Aorta (tissue), 5 donors: Measurements from ENCODE around the gene IQSEC3. TPM values are rescaled to one million over a fixed set of nuclear protein-coding genes. Genes with fewer than 3 reads are reported as not detected.
"Not testable (repeated sequence)": the region's sequence is repeated elsewhere in the genome, so short reads cannot be mapped to it uniquely, and the experiment has no call there.

Experiments
- ATAC-seq: fragments of 200-7000 bp; cut with Tn5 transposase; one replicate; pipeline ENCODE4 v1.9.1; 2022; ENCODE audit warnings: moderate library complexity; ENCODE audit not compliant: low FRiP score
- DNase-seq, 2 donors: peaks; one replicate each; pipeline ENCODE4 v3.0.0-alpha.2; 2020
- H3K27ac ChIP-seq, 2 donors: one replicate each; pipeline ENCODE4 v1.5.1; 2013; ENCODE audit warnings: low read length in 2 of 2, mild to moderate bottlenecking in 2 of 2, moderate library complexity in 2 of 2, control low read depth in 1 of 2, inconsistent platforms in 1 of 2, low read depth in 1 of 2
- H3K27me3 ChIP-seq, 2 donors: one replicate each; pipeline ENCODE4 v1.6.1; 2013; ENCODE audit warnings: control low read depth in 1 of 2, low read length in 1 of 2, mild to moderate bottlenecking in 1 of 2, moderate library complexity in 1 of 2; ENCODE audit not compliant: insufficient read depth in 2 of 2, control insufficient read depth in 1 of 2
- H3K36me3 ChIP-seq, 2 donors: one replicate each; pipeline ENCODE4 v1.6.1; 2013; ENCODE audit warnings: control low read depth in 1 of 2, low read length in 1 of 2, mild to moderate bottlenecking in 1 of 2; ENCODE audit not compliant: insufficient read depth in 2 of 2, control insufficient read depth in 1 of 2
- H3K4me1 ChIP-seq, 2 donors: one replicate each; pipeline ENCODE4 v1.6.1; 2013; ENCODE audit warnings: low read length in 2 of 2, control low read depth in 1 of 2, mild to moderate bottlenecking in 1 of 2, moderate library complexity in 1 of 2; ENCODE audit not compliant: insufficient read depth in 2 of 2, control insufficient read depth in 1 of 2
- H3K4me3 ChIP-seq, 2 donors: one replicate each; pipeline ENCODE4 v1.5.1; 2013; ENCODE audit warnings: low read length in 2 of 2, control low read depth in 1 of 2, mild to moderate bottlenecking in 1 of 2
- H3K9me3 ChIP-seq: one replicate; pipeline ENCODE4 v1.6.1; 2013; ENCODE audit warnings: mild to moderate bottlenecking, low read length; ENCODE audit not compliant: control insufficient read depth
- WGBS, 2 donors: extraction: QIAGEN DNeasy Blood & Tissue Kit; methylation state at CpG; one replicate each; pipeline ENCODE4 v1.1.7; 2013; 5-methylcytosine and 5-hydroxymethylcytosine counted together
- intact Hi-C, 2 donors: fragments of 100-400 bp; cut with DNase I; formaldehyde crosslinking; loops; one replicate each; pipeline versions ENCODE4 v1.14.2 to v1.15.0; 2022
- polyA plus RNA-seq, 2 donors: library from polyadenylated mRNA; stranded (reverse); fragments of 200-250 nt; gene quantifications; one replicate each; pipeline ENCODE4 v1.2.3, GENCODE V29; 2013
- total RNA-seq, 2 donors: library from RNA; stranded (reverse); fragmentation: NEBNext Ultra II Directional; extraction: Animal tissue kit (Norgen Biotek cat#: 25700); gene quantifications; one replicate each; pipeline ENCODE4 v1.2.1, GENCODE V29; 2021
- donor health status: healthy with polysubstance abuse.
- donor health status: Bipolar disorder and iron deficiency.
- donor health status: DM: no; HTN: no; CAD: no.
- donor health status: DM: no; HTN: no; CAD: no.
- donor health status: DM: yes; HTN: yes; CAD: no.

Gene IQSEC3
- total and polyA plus RNA-seq, 4 donors: 0.15 to 6.4 (median 3.0) TPM; not detected in 1

GRCh38 chr12:212715-213526, 146.4 kb downstream of the IQSEC3 start:
- DNase-seq (peak in 1 of 2 donors; percentile 69), ATAC-seq (peak; percentile 30)
- no peaks in the 10 kb centered on the region for H3K27me3 ChIP-seq
- no peak overlapping the region for H3K4me3 ChIP-seq
- H3K4me1 ChIP-seq: no peaks in the 10 kb centered on the region
- 41% methylated on average over 22 of the region's 22 CpGs for WGBS, 2 donors
- no peaks in the 10 kb centered on the region for H3K9me3 ChIP-seq
- intact Hi-C loops: no loop called here
- H3K27ac ChIP-seq: no peak overlapping the region
- H3K36me3 ChIP-seq: no peaks in the 10 kb centered on the region

- 45 to 46% methylated on average over 12 of the region's 12 CpGs for WGBS, 2 donors
- no peaks in the 10 kb centered on the region for H3K9me3 ChIP-seq
- H3K36me3 ChIP-seq: no peaks in the 10 kb centered on the region
- H3K27ac ChIP-seq: no peak overlapping the region
- no peaks in the 10 kb centered on the region for H3K27me3 ChIP-seq
- H3K4me3 ChIP-seq: no peak overlapping the region
- H3K4me1 ChIP-seq: no peaks in the 10 kb centered on the region
- peak in 1 of 2 donors; percentile 66 for DNase-seq
- intact Hi-C loops: no loop called here
- ATAC-seq: no peak
Measured at GRCh38 chr12:213527-213932, 147.0 kb downstream of the IQSEC3 start.

GRCh38 chr12:214003-214741, 147.6 kb downstream of the IQSEC3 start, which contains the start of gene SLC6A12:
Gene SLC6A12 (minus strand): TSS chr12:214157. CDS start chr12:209986, 4,171 bp downstream.
- WGBS, 2 donors: 34 to 38% methylated on average over 14 of the region's 14 CpGs
- Histone ChIP-seq H3K36me3 (no peaks in the 10 kb centered on the region), H3K9me3 (no peaks in the 10 kb centered on the region), H3K4me1 (no peaks in the 10 kb centered on the region), H3K27ac (no peak within 1 kb of the TSS), H3K4me3 (no peak within 1 kb of the TSS), H3K27me3 (no peaks in the 10 kb centered on the region)
- ATAC-seq (peak; percentile 6), DNase-seq (peak in 1 of 2 donors; percentile 45)
- intact Hi-C loops: no loop called here

GRCh38 chr12:215116-215515, 148.5 kb downstream of the IQSEC3 start:
- intact Hi-C loops: no loop called here
- Histone ChIP-seq H3K27ac (no peak overlapping the region), H3K4me1 (no peaks in the 10 kb centered on the region), H3K9me3 (no peaks in the 10 kb centered on the region), H3K4me3 (no peak overlapping the region), H3K36me3 (no peaks in the 10 kb centered on the region), H3K27me3 (no peaks in the 10 kb centered on the region)
- DNase-seq (no peak), ATAC-seq (no peak)
- 89 to 92% methylated on average over 6 of the region's 6 CpGs for WGBS, 2 donors

- WGBS, 2 donors: 65 to 69% methylated on average over 6 of the region's 6 CpGs
- H3K9me3 ChIP-seq, DNase-seq, ATAC-seq, H3K36me3 ChIP-seq, H3K27me3 ChIP-seq, H3K27ac ChIP-seq, intact Hi-C loops, H3K4me3 ChIP-seq, H3K4me1 ChIP-seq: not testable (repeated sequence)
Measured at GRCh38 chr12:217029-217428, 150.5 kb downstream of the IQSEC3 start.

GRCh38 chr12:218221-218620, 151.7 kb downstream of the IQSEC3 start:
- Histone ChIP-seq H3K4me1 (no peaks in the 10 kb centered on the region), H3K36me3 (no peaks in the 10 kb centered on the region), H3K9me3 (no peaks in the 10 kb centered on the region), H3K4me3 (no peak overlapping the region), H3K27me3 (no peaks in the 10 kb centered on the region), H3K27ac (no peak overlapping the region)
- 67 to 73% methylated on average over 5 of the region's 5 CpGs for WGBS, 2 donors
- DNase-seq (peak in 1 of 2 donors; percentile 32), ATAC-seq (no peak)
- intact Hi-C loops: no loop called here

GRCh38 chr12:218728-219590, 152.4 kb downstream of the IQSEC3 start:
- ATAC-seq: no peak
- Histone ChIP-seq H3K4me1 (no peaks in the 10 kb centered on the region), H3K4me3 (no peak overlapping the region), H3K27ac (no peak overlapping the region), H3K36me3 (no peaks in the 10 kb centered on the region), H3K9me3 (no peaks in the 10 kb centered on the region), H3K27me3 (no peaks in the 10 kb centered on the region)
- intact Hi-C loops: no loop called here
- DNase-seq: peak in 1 of 2 donors; percentile 62
- 64 to 65% methylated on average over 30 of the region's 30 CpGs for WGBS, 2 donors

GRCh38 chr12:219891-220352, 153.4 kb downstream of the IQSEC3 start:
- ATAC-seq (peak; percentile 50), DNase-seq (peak; percentile 83 to 84)
- Histone ChIP-seq H3K27me3 (no peaks in the 10 kb centered on the region), H3K9me3 (no peaks in the 10 kb centered on the region), H3K27ac (no peak overlapping the region), H3K4me3 (no peak overlapping the region), H3K36me3 (no peaks in the 10 kb centered on the region), H3K4me1 (no peaks in the 10 kb centered on the region)
- intact Hi-C loops: no loop called here
- whole genome bisulfite sequencing, 2 donors: 28 to 30% methylated on average over 17 of the region's 17 CpGs
